ENCODE data around the gene SEC22A.
A peak's percentile ranks its signal among the peaks of the same experiment; 100 is the strongest.

SEC22A gene

GRCh38 chr3:123294296-123294938, 92.7 kb downstream of the SEC22A start:
- no peak for DNase-seq (ENCODE audit: low spot score)
- H3K27me3 ChIP-seq (ENCODE audit: insufficient read depth, poor library complexity, severe bottlenecking), result no peaks in the 10 kb centered on the region

DNA sequence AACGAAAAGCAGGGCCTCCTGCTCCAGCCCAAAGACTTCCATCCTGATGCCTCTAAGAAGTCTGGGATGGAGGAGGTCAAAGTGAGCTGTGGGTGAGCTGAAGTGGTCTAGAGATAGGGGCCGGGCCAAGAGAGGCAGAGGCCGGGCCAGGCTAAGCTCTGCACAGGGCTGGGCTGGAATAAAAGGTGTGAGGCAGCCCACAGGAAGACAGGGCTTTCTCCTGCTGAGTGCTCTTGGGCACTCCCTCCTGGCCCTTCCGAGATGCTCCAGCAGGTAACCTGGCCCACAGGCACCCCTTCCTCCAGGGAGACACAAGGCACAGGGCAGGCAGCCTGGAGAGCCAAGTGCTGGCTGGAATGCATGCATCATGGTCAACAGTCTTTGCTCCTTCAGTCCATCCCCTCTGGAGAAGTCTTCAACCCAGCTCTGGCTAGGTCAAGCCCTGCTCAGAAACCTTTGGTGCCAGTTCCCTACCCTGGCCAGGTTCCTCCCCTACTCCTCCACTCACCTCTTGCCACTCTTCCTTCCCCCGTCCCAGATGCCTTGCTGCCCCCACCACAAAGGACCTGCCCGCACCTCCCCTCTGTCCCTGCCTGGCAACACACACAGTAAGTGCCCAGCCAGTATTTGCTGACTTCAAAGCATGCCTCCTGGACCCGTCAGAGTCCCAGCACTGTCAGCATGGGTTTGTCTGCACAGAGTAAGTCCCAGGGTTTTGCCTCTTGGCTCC, 93.6 kb downstream of the SEC22A start:
- TF ChIP-seq, protein P1, sequence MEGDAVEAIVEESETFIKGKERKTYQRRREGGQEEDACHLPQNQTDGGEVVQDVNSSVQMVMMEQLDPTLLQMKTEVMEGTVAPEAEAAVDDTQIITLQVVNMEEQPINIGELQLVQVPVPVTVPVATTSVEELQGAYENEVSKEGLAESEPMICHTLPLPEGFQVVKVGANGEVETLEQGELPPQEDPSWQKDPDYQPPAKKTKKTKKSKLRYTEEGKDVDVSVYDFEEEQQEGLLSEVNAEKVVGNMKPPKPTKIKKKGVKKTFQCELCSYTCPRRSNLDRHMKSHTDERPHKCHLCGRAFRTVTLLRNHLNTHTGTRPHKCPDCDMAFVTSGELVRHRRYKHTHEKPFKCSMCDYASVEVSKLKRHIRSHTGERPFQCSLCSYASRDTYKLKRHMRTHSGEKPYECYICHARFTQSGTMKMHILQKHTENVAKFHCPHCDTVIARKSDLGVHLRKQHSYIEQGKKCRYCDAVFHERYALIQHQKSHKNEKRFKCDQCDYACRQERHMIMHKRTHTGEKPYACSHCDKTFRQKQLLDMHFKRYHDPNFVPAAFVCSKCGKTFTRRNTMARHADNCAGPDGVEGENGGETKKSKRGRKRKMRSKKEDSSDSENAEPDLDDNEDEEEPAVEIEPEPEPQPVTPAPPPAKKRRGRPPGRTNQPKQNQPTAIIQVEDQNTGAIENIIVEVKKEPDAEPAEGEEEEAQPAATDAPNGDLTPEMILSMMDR (IDR thresholded peaks at IDR 0.05; ENCODE audit: poor library complexity, severe bottlenecking), result no peak
- H3K9me3 ChIP-seq (ENCODE audit: severe bottlenecking), result no peaks in the 10 kb centered on the region
- H3K4me3 ChIP-seq (ENCODE audit: severe bottlenecking), result no peak overlapping the region
- DNase-seq (ENCODE audit: low spot score) (no peak), ATAC-seq (ENCODE audit: low read depth) (peak; percentile 24; the same call in 2 of the 3 replicates)
- no peaks in the 10 kb centered on the region for H3K27me3 ChIP-seq (ENCODE audit: insufficient read depth, poor library complexity, severe bottlenecking)
- no peak overlapping the region for H3K27ac ChIP-seq (ENCODE audit: poor library complexity, severe bottlenecking)
- no peaks in the 10 kb centered on the region for H3K36me3 ChIP-seq (ENCODE audit: low read depth)
- H3K4me1 ChIP-seq (ENCODE audit: insufficient read depth, poor library complexity, severe bottlenecking), result no peaks in the 10 kb centered on the region

More at GRCh38 chr3:123294296-123294938, 92.7 kb downstream of the SEC22A start:
- TF ChIP-seq, protein P1 (IDR thresholded peaks at IDR 0.05; ENCODE audit: poor library complexity, severe bottlenecking), result no peak
- Histone ChIP-seq H3K27ac (ENCODE audit: poor library complexity, severe bottlenecking) (no peak overlapping the region), H3K36me3 (ENCODE audit: low read depth) (no peaks in the 10 kb centered on the region), H3K4me3 (ENCODE audit: severe bottlenecking) (no peak overlapping the region), H3K9me3 (ENCODE audit: severe bottlenecking) (no peaks in the 10 kb centered on the region), H3K4me1 (ENCODE audit: insufficient read depth, poor library complexity, severe bottlenecking) (no peaks in the 10 kb centered on the region)
- ATAC-seq (ENCODE audit: low read depth), result no peak

GRCh38 chr3:123295901-123296250, 94.1 kb downstream of the SEC22A start:
- TF ChIP-seq, protein P1 (IDR thresholded peaks at IDR 0.05; ENCODE audit: poor library complexity, severe bottlenecking), result no peak
- no peak overlapping the region for H3K27ac ChIP-seq (ENCODE audit: poor library complexity, severe bottlenecking)
- no peaks in the 10 kb centered on the region for H3K36me3 ChIP-seq (ENCODE audit: low read depth)
- H3K27me3 ChIP-seq (ENCODE audit: insufficient read depth, poor library complexity, severe bottlenecking), result no peaks in the 10 kb centered on the region
- no peaks in the 10 kb centered on the region for H3K4me1 ChIP-seq (ENCODE audit: insufficient read depth, poor library complexity, severe bottlenecking)
- ATAC-seq (ENCODE audit: low read depth) (no peak), DNase-seq (ENCODE audit: low spot score) (no peak)
- H3K4me3 ChIP-seq (ENCODE audit: severe bottlenecking), result no peak overlapping the region
- no peaks in the 10 kb centered on the region for H3K9me3 ChIP-seq (ENCODE audit: severe bottlenecking)

- ATAC-seq (ENCODE audit: low read depth) (no peak), DNase-seq (ENCODE audit: low spot score) (no peak)
- H3K27me3 ChIP-seq (ENCODE audit: insufficient read depth, poor library complexity, severe bottlenecking), result no peaks in the 10 kb centered on the region
- H3K4me1 ChIP-seq (ENCODE audit: insufficient read depth, poor library complexity, severe bottlenecking), result no peaks in the 10 kb centered on the region
- no peaks in the 10 kb centered on the region for H3K36me3 ChIP-seq (ENCODE audit: low read depth)
- TF ChIP-seq, protein P1 (IDR thresholded peaks at IDR 0.05; ENCODE audit: poor library complexity, severe bottlenecking), result no peak
- no peak overlapping the region for H3K27ac ChIP-seq (ENCODE audit: poor library complexity, severe bottlenecking)
- H3K4me3 ChIP-seq (ENCODE audit: severe bottlenecking), result no peak overlapping the region
- no peaks in the 10 kb centered on the region for H3K9me3 ChIP-seq (ENCODE audit: severe bottlenecking)
Observed at GRCh38 chr3:123296261-123296660, 94.5 kb downstream of the SEC22A start.
